SK-N-SH (cell line): Measurements from ENCODE around the gene PLOD3. TPM values are rescaled to one million over a fixed set of nuclear protein-coding genes. Genes with fewer than 3 reads are reported as not detected.

Source experiments
- CTCF ChIA-PET: fragments of 300-600, 350-600 bp; formaldehyde crosslinking; extraction: SDS; loops from one replicate; lab custom pipeline; 2021; lab: Yijun Ruan, JAX
- POLR2A ChIA-PET: fragments of 350-600 bp; sonication (Branson Sonifier 250); formaldehyde crosslinking; extraction: SDS; loops from one replicate; lab custom pipeline; 2020; ENCODE audit warnings: antibody characterized with exemption, inconsistent platforms; lab: Yijun Ruan, JAX
- DNase-seq: peaks from one replicate; pipeline ENCODE4 v3.0.0; 2012
- H2AFZ ChIP-seq: fragments of 200-600 bp; sonication (generic); 2 replicates; pipeline ENCODE4 v1.8.1; 2016; ENCODE audit warnings: antibody characterized with exemption, mild to moderate bottlenecking, low read depth
- H3F3A ChIP-seq: fragments of 200-600 bp; sonication (generic); replicated peaks from 2 replicates; pipeline ENCODE3; 2016; ENCODE audit warnings: antibody characterized with exemption, mild to moderate bottlenecking; ENCODE audit not compliant: insufficient read depth
- H3K27ac ChIP-seq, 2 experiments: fragments of 200-500 bp in 1 of 2; fragments of 200-600 bp in 1 of 2; sonication (Bioruptor generic) in 1 of 2; sonication (generic), shearing (Covaris generic) in 1 of 2; 2 replicates each; pipeline versions ENCODE4 v1.5.1 to v1.6.1; 2014 to 2016; ENCODE audit warnings: low read depth in 2 of 2, inconsistent platforms in 1 of 2, low read length in 1 of 2, mild to moderate bottlenecking in 1 of 2, mixed read lengths in 1 of 2
- H3K27me3 ChIP-seq: fragments of 200-600 bp; sonication (generic), shearing (Covaris generic); 2 replicates; pipeline ENCODE4 v1.6.1; 2016; ENCODE audit warnings: mixed run types; ENCODE audit not compliant: insufficient read depth
- H3K36me3 ChIP-seq, 2 experiments: fragments of 200-500 bp in 1 of 2; fragments of 200-600 bp in 1 of 2; sonication (Bioruptor generic) in 1 of 2; sonication (generic) in 1 of 2; replicated peaks in 1 of 2; 2 replicates each; pipeline versions ENCODE3 to v1.5.1; 2014 to 2016; ENCODE audit warnings: low read length in 1 of 2, mild to moderate bottlenecking in 1 of 2; ENCODE audit not compliant: insufficient read depth in 2 of 2, control insufficient read depth in 1 of 2
- H3K4me1 ChIP-seq, 2 experiments: fragments of 200-500 bp in 1 of 2; fragments of 200-600 bp in 1 of 2; sonication (Bioruptor generic) in 1 of 2; sonication (generic), shearing (Covaris generic) in 1 of 2; 2 replicates each; pipeline versions ENCODE4 v1.5.1 to v1.6.1; 2014 to 2016; ENCODE audit warnings: low read depth in 1 of 2, low read length in 1 of 2, mixed run types in 1 of 2; ENCODE audit not compliant: insufficient read depth in 2 of 2, control insufficient read depth in 1 of 2
- H3K4me2 ChIP-seq: fragments of 200-600 bp; sonication (generic), shearing (Covaris generic); 2 replicates; pipeline ENCODE4 v1.6.1; 2017; ENCODE audit warnings: mixed run types
- H3K4me3 ChIP-seq, 2 experiments: fragments of 200-500 bp in 1 of 2; fragments of 200-600 bp in 1 of 2; sonication (Bioruptor generic) in 1 of 2; sonication (generic), shearing (Covaris generic) in 1 of 2; 2 replicates each; pipeline versions ENCODE4 v1.5.1 to v1.8.1; 2014 to 2016; ENCODE audit warnings: low read depth in 2 of 2, inconsistent platforms in 1 of 2, low read length in 1 of 2, mild to moderate bottlenecking in 1 of 2, mixed read lengths in 1 of 2, moderate library complexity in 1 of 2
- H3K79me2 ChIP-seq: fragments of 200-600 bp; sonication (generic); 2 replicates; pipeline ENCODE4 v1.8.1; 2017; ENCODE audit warnings: mild to moderate bottlenecking; ENCODE audit not compliant: insufficient read depth
- H3K9ac ChIP-seq: fragments of 200-600 bp; sonication (generic); 2 replicates; pipeline ENCODE4 v1.6.1; 2017; ENCODE audit warnings: mixed run types
- H3K9me2 ChIP-seq: fragments of 200-600 bp; sonication (generic); 2 replicates; pipeline ENCODE4 v1.6.1; 2017; ENCODE audit warnings: mixed run types
- H3K9me3 ChIP-seq: fragments of 200-600 bp; sonication (generic); 2 replicates; pipeline ENCODE4 v1.6.1; 2017; ENCODE audit warnings: mixed run types, mild to moderate bottlenecking, moderate library complexity
- H4K20me1 ChIP-seq: fragments of 200-600 bp; sonication (generic); 2 replicates; pipeline ENCODE4 v1.6.1; 2017; ENCODE audit warnings: mild to moderate bottlenecking, mixed run types; ENCODE audit not compliant: insufficient read depth
- FOXJ3 ChIP-seq: sonication (generic); formaldehyde crosslinking; IDR thresholded peaks from 2 replicates; pipeline ENCODE4 v1.5.1; 2020; ENCODE audit warnings: mild to moderate bottlenecking, missing genetic modification reagents
- SIN3A ChIP-seq: IDR thresholded peaks from 2 replicates; pipeline ENCODE4 v1.6.1; 2012; ENCODE audit warnings: low read depth, mild to moderate bottlenecking, low read length, moderate library complexity, borderline replicate concordance
- WGBS: methylation state at CpG from one replicate; pipeline ENCODE4 v1.1.6; 2017; ENCODE audit warnings: low lambda C conversion rate; 5-methylcytosine and 5-hydroxymethylcytosine counted together
- polyA plus RNA-seq, 3 experiments: library from polyadenylated mRNA; depleted of rRNA; stranded (reverse); fragments of >200 nt; gene quantifications; 2 replicates each; pipeline ENCODE4 v1.2.3, GENCODE V29; 2012
- TF ChIP-seq, protein P1 (sequence below): IDR thresholded peaks from 2 replicates; pipeline ENCODE4 v1.4.0; 2012; ENCODE audit warnings: low read depth, borderline replicate concordance
- TF ChIP-seq, protein P2 (sequence below): IDR thresholded peaks from 2 replicates; pipeline ENCODE4 v1.4.0; 2012; ENCODE audit warnings: low read depth
- TF ChIP-seq, protein P3 (sequence below): IDR thresholded peaks from 2 replicates; pipeline ENCODE4 v1.6.1; 2012; ENCODE audit warnings: mild to moderate bottlenecking, low read depth, low read length, moderate library complexity

PLOD3 gene
- polyA plus RNA-seq, 1 of the 3 experiments (the other 2 are of a cell fraction), result 276 TPM

DNA sequence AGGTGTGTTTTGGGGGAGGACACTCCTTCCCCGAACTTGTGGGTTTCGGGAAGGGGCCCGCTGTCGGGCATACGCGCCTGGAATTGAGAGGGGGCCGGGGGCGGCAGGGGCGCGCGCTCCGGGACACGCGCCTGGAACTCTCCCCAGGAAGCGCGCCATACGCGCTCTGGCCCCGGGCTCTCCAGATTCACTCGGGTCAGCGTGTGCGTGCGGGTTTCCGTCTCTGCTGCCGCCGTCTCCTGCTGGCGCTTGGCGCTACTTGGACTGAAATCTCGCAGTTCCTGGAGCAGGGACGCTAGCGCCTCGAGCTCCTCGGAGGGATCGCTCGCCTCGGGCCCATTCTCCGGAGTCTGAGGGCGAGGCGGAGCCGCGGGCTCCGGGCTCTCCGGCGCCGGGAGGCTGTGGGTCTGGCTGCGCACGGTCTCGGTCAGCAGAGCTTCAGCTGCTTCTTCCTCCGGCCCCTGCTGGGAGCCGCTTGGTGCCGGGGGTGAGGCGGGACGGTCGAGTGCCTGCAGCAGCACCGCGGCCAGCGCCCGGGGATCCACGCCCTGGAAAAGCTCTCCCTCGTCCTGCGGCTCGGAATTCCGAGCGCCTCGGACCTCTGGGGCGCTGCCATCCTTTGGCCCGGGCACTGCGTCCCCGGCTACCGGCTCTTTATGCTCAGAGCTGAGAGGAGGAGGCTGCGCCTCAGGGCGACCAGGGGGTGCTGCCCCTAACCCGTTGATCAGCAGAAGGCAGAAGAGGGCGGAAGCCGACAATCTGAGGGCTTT lies 53.1 kb downstream of the PLOD3 start:
- Histone ChIP-seq H3K4me2 (peak overlapping the region; percentile 98), H3K9me2 (no peaks in the 10 kb centered on the region), H4K20me1 (peaks cover 24% of the 10 kb centered on the region), H2AFZ (no peak overlapping the region), H3K9ac (no peak overlapping the region), H3F3A (peaks cover 47% of the 10 kb centered on the region), H3K36me3 (peaks cover 13 to 16% of the 10 kb centered on the region in 2 experiments), H3K79me2 (no peaks in the 10 kb centered on the region), H3K9me3 (no peaks in the 10 kb centered on the region), H3K27ac (peak overlapping the region in 1 of 2 experiments; percentile 94; a peak in 2 of 4 replicates), H3K4me1 (peaks cover 41 to 55% of the 10 kb centered on the region in 2 experiments), H3K4me3 (peak overlapping the region; percentile 55 to 56), H3K27me3 (no peaks in the 10 kb centered on the region)
- 4% methylated on average over 46 of the region's 75 CpGs for WGBS
- POLR2A ChIA-PET, result interaction anchor here (0.7 to 3.0 kb wide), 10 partner anchors 8 to 508 kb away, joined by 3 to 43 read pairs (median 10); partner anchors contain the start of genes ACTL6B, AP1S1, NAT16 and PLOD3
- CTCF ChIA-PET, result interaction anchor here (0.9 to 3.8 kb wide), 6 partner anchors 8 to 80 kb away, joined by 3 to 21 read pairs (median 6); partner anchors contain the start of genes AP1S1 and FIS1
- DNase-seq, result peak; percentile 53
- TF ChIP-seq SIN3A, result peak; percentile 50; the same call in 1 of the 2 replicates
- TF ChIP-seq, protein P1, sequence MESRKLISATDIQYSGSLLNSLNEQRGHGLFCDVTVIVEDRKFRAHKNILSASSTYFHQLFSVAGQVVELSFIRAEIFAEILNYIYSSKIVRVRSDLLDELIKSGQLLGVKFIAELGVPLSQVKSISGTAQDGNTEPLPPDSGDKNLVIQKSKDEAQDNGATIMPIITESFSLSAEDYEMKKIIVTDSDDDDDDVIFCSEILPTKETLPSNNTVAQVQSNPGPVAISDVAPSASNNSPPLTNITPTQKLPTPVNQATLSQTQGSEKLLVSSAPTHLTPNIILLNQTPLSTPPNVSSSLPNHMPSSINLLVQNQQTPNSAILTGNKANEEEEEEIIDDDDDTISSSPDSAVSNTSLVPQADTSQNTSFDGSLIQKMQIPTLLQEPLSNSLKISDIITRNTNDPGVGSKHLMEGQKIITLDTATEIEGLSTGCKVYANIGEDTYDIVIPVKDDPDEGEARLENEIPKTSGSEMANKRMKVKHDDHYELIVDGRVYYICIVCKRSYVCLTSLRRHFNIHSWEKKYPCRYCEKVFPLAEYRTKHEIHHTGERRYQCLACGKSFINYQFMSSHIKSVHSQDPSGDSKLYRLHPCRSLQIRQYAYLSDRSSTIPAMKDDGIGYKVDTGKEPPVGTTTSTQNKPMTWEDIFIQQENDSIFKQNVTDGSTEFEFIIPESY, result no peak
- TF ChIP-seq, protein P2, sequence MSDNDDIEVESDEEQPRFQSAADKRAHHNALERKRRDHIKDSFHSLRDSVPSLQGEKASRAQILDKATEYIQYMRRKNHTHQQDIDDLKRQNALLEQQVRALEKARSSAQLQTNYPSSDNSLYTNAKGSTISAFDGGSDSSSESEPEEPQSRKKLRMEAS, result peak; percentile 88
- no peak for TF ChIP-seq FOXJ3 (CRISPR knock-in tag)
- TF ChIP-seq, protein P3, sequence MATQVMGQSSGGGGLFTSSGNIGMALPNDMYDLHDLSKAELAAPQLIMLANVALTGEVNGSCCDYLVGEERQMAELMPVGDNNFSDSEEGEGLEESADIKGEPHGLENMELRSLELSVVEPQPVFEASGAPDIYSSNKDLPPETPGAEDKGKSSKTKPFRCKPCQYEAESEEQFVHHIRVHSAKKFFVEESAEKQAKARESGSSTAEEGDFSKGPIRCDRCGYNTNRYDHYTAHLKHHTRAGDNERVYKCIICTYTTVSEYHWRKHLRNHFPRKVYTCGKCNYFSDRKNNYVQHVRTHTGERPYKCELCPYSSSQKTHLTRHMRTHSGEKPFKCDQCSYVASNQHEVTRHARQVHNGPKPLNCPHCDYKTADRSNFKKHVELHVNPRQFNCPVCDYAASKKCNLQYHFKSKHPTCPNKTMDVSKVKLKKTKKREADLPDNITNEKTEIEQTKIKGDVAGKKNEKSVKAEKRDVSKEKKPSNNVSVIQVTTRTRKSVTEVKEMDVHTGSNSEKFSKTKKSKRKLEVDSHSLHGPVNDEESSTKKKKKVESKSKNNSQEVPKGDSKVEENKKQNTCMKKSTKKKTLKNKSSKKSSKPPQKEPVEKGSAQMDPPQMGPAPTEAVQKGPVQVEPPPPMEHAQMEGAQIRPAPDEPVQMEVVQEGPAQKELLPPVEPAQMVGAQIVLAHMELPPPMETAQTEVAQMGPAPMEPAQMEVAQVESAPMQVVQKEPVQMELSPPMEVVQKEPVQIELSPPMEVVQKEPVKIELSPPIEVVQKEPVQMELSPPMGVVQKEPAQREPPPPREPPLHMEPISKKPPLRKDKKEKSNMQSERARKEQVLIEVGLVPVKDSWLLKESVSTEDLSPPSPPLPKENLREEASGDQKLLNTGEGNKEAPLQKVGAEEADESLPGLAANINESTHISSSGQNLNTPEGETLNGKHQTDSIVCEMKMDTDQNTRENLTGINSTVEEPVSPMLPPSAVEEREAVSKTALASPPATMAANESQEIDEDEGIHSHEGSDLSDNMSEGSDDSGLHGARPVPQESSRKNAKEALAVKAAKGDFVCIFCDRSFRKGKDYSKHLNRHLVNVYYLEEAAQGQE, result peak; percentile 98
